SK-N-SH (cell line): ENCODE data around the gene ACVR1B. TPM values are rescaled to one million over a fixed set of nuclear protein-coding genes. Genes with fewer than 3 reads are reported as not detected.

Experiments used
- CTCF ChIA-PET: fragments of 300-600, 350-600 bp; formaldehyde crosslinking; extraction: SDS; loops from one replicate; lab custom pipeline; 2021; lab: Yijun Ruan, JAX
- POLR2A ChIA-PET: fragments of 350-600 bp; sonication (Branson Sonifier 250); formaldehyde crosslinking; extraction: SDS; loops from one replicate; lab custom pipeline; 2020; ENCODE audit warnings: antibody characterized with exemption, inconsistent platforms; lab: Yijun Ruan, JAX
- DNase-seq: peaks from one replicate; pipeline ENCODE4 v3.0.0; 2012
- H2AFZ ChIP-seq: fragments of 200-600 bp; sonication (generic); 2 replicates; pipeline ENCODE4 v1.8.1; 2016; ENCODE audit warnings: antibody characterized with exemption, mild to moderate bottlenecking, low read depth
- H3F3A ChIP-seq: fragments of 200-600 bp; sonication (generic); replicated peaks from 2 replicates; pipeline ENCODE3; 2016; ENCODE audit warnings: antibody characterized with exemption, mild to moderate bottlenecking; ENCODE audit not compliant: insufficient read depth
- H3K27ac ChIP-seq, 2 experiments: fragments of 200-500 bp in 1 of 2; fragments of 200-600 bp in 1 of 2; sonication (Bioruptor generic) in 1 of 2; sonication (generic), shearing (Covaris generic) in 1 of 2; 2 replicates each; pipeline versions ENCODE4 v1.5.1 to v1.6.1; 2014 to 2016; ENCODE audit warnings: low read depth in 2 of 2, inconsistent platforms in 1 of 2, low read length in 1 of 2, mild to moderate bottlenecking in 1 of 2, mixed read lengths in 1 of 2
- H3K27me3 ChIP-seq: fragments of 200-600 bp; sonication (generic), shearing (Covaris generic); 2 replicates; pipeline ENCODE4 v1.6.1; 2016; ENCODE audit warnings: mixed run types; ENCODE audit not compliant: insufficient read depth
- H3K36me3 ChIP-seq, 2 experiments: fragments of 200-500 bp in 1 of 2; fragments of 200-600 bp in 1 of 2; sonication (Bioruptor generic) in 1 of 2; sonication (generic) in 1 of 2; replicated peaks in 1 of 2; 2 replicates each; pipeline versions ENCODE3 to v1.5.1; 2014 to 2016; ENCODE audit warnings: low read length in 1 of 2, mild to moderate bottlenecking in 1 of 2; ENCODE audit not compliant: insufficient read depth in 2 of 2, control insufficient read depth in 1 of 2
- H3K4me1 ChIP-seq, 2 experiments: fragments of 200-500 bp in 1 of 2; fragments of 200-600 bp in 1 of 2; sonication (Bioruptor generic) in 1 of 2; sonication (generic), shearing (Covaris generic) in 1 of 2; 2 replicates each; pipeline versions ENCODE4 v1.5.1 to v1.6.1; 2014 to 2016; ENCODE audit warnings: low read depth in 1 of 2, low read length in 1 of 2, mixed run types in 1 of 2; ENCODE audit not compliant: insufficient read depth in 2 of 2, control insufficient read depth in 1 of 2
- H3K4me2 ChIP-seq: fragments of 200-600 bp; sonication (generic), shearing (Covaris generic); 2 replicates; pipeline ENCODE4 v1.6.1; 2017; ENCODE audit warnings: mixed run types
- H3K4me3 ChIP-seq, 2 experiments: fragments of 200-500 bp in 1 of 2; fragments of 200-600 bp in 1 of 2; sonication (Bioruptor generic) in 1 of 2; sonication (generic), shearing (Covaris generic) in 1 of 2; 2 replicates each; pipeline versions ENCODE4 v1.5.1 to v1.8.1; 2014 to 2016; ENCODE audit warnings: low read depth in 2 of 2, inconsistent platforms in 1 of 2, low read length in 1 of 2, mild to moderate bottlenecking in 1 of 2, mixed read lengths in 1 of 2, moderate library complexity in 1 of 2
- H3K79me2 ChIP-seq: fragments of 200-600 bp; sonication (generic); 2 replicates; pipeline ENCODE4 v1.8.1; 2017; ENCODE audit warnings: mild to moderate bottlenecking; ENCODE audit not compliant: insufficient read depth
- H3K9ac ChIP-seq: fragments of 200-600 bp; sonication (generic); 2 replicates; pipeline ENCODE4 v1.6.1; 2017; ENCODE audit warnings: mixed run types
- H3K9me2 ChIP-seq: fragments of 200-600 bp; sonication (generic); 2 replicates; pipeline ENCODE4 v1.6.1; 2017; ENCODE audit warnings: mixed run types
- H3K9me3 ChIP-seq: fragments of 200-600 bp; sonication (generic); 2 replicates; pipeline ENCODE4 v1.6.1; 2017; ENCODE audit warnings: mixed run types, mild to moderate bottlenecking, moderate library complexity
- H4K20me1 ChIP-seq: fragments of 200-600 bp; sonication (generic); 2 replicates; pipeline ENCODE4 v1.6.1; 2017; ENCODE audit warnings: mild to moderate bottlenecking, mixed run types; ENCODE audit not compliant: insufficient read depth
- CHD2 ChIP-seq: fragments of 150-350 bp; IDR thresholded peaks from 2 replicates; pipeline ENCODE4 v1.6.1; 2018; ENCODE audit warnings: low read length; ENCODE audit not compliant: partially characterized antibody
- CTCF ChIP-seq: fragments of 200-600 bp; sonication (generic); IDR thresholded peaks from 2 replicates; pipeline ENCODE4 v1.6.1; 2017; ENCODE audit warnings: antibody characterized with exemption, mild to moderate bottlenecking, moderate library complexity
- ELF1 ChIP-seq: IDR thresholded peaks from 2 replicates; pipeline ENCODE4 v1.4.0; 2012
- EP300 ChIP-seq, 2 experiments: IDR thresholded peaks; 2 replicates each; pipeline versions ENCODE4 v1.4.0 to v1.6.1; 2012; ENCODE audit warnings: borderline replicate concordance in 1 of 2, low read depth in 1 of 2, low read length in 1 of 2
- EZH2phosphoT487 ChIP-seq: fragments of 200-600 bp; sonication (generic); IDR thresholded peaks from 2 replicates; pipeline ENCODE4 v1.6.1; 2017; ENCODE audit warnings: low read depth, mixed run types, mild to moderate bottlenecking, antibody characterized with exemption, moderate library complexity, borderline replicate concordance
- GABPA ChIP-seq: IDR thresholded peaks from 2 replicates; pipeline ENCODE4 v1.4.0; 2012; ENCODE audit warnings: low read depth, mild to moderate bottlenecking
- JUND ChIP-seq: IDR thresholded peaks from 2 replicates; pipeline ENCODE4 v1.4.0; 2012
- MAX ChIP-seq: IDR thresholded peaks from 2 replicates; pipeline ENCODE4 v1.4.0; 2012; ENCODE audit warnings: low read depth
- NFIC ChIP-seq: IDR thresholded peaks from 2 replicates; pipeline ENCODE4 v1.4.0; 2012; ENCODE audit warnings: borderline replicate concordance
- NRF1 ChIP-seq: IDR thresholded peaks from 2 replicates; pipeline ENCODE4 v1.6.1; 2012; ENCODE audit warnings: low read depth, mild to moderate bottlenecking, low read length
- POLR2AphosphoS5 ChIP-seq: IDR thresholded peaks from 2 replicates; pipeline ENCODE4 v1.6.1; 2012; ENCODE audit warnings: low read depth, low read length
- RAD21 ChIP-seq: IDR thresholded peaks from 2 replicates; pipeline ENCODE4 v1.6.1; 2012; ENCODE audit warnings: mild to moderate bottlenecking, low read length
- RCOR1 ChIP-seq: fragments of 150-350 bp; IDR thresholded peaks from 2 replicates; pipeline ENCODE4 v1.6.1; 2017; ENCODE audit warnings: antibody characterized with exemption, low read length
- RFX5 ChIP-seq: IDR thresholded peaks from 2 replicates; pipeline ENCODE4 v1.6.1; 2012; ENCODE audit warnings: mild to moderate bottlenecking, improper control_type of control experiment, low read length
- SMC3 ChIP-seq: IDR thresholded peaks from 2 replicates; pipeline ENCODE4 v1.6.1; 2012; ENCODE audit warnings: low read depth, low read length, improper control_type of control experiment
- TCF12 ChIP-seq: IDR thresholded peaks from 2 replicates; pipeline ENCODE4 v1.4.0; 2012
- YY1 ChIP-seq: IDR thresholded peaks from 2 replicates; pipeline ENCODE4 v1.4.0; 2012; ENCODE audit warnings: low read depth, mild to moderate bottlenecking
- WGBS: methylation state at CpG from one replicate; pipeline ENCODE4 v1.1.6; 2017; ENCODE audit warnings: low lambda C conversion rate; 5-methylcytosine and 5-hydroxymethylcytosine counted together
- polyA plus RNA-seq, 3 experiments: library from polyadenylated mRNA; depleted of rRNA; stranded (reverse); fragments of >200 nt; gene quantifications; 2 replicates each; pipeline ENCODE4 v1.2.3, GENCODE V29; 2012
- TF ChIP-seq, protein P1 (sequence below): IDR thresholded peaks from 2 replicates; pipeline ENCODE4 v1.4.0; 2012; ENCODE audit warnings: low read depth, borderline replicate concordance
- TF ChIP-seq, protein P2 (sequence below): fragments of 150-350 bp; IDR thresholded peaks from 2 replicates; pipeline ENCODE4 v1.6.1; 2016; ENCODE audit warnings: mild to moderate bottlenecking, low read depth, low read length
- TF ChIP-seq, protein P3 (sequence below): IDR thresholded peaks from 2 replicates; pipeline ENCODE4; 2012

Gene ACVR1B
- polyA plus RNA-seq, 1 of the 3 experiments (the other 2 are of a cell fraction): 12.1 TPM

- Histone ChIP-seq H2AFZ (no peak overlapping the region), H4K20me1 (no peaks in the 10 kb centered on the region), H3K4me3 (no peak overlapping the region), H3K27ac (no peak overlapping the region), H3K9ac (no peak overlapping the region), H3F3A (peaks cover 8% of the 10 kb centered on the region), H3K4me2 (no peak overlapping the region), H3K27me3 (0 out of 2 replicates have a peak, but pooled peaks cover 9% of the 10 kb centered on the region), H3K9me3 (no peaks in the 10 kb centered on the region), H3K9me2 (no peaks in the 10 kb centered on the region), H3K36me3 (peaks cover 0 to 4% of the 10 kb centered on the region in 2 experiments), H3K79me2 (peaks cover 8% of the 10 kb centered on the region; the same call in 1 of the 2 replicates), H3K4me1 (peaks cover 6 to 10% of the 10 kb centered on the region in 2 experiments; a peak in 2 of 4 replicates)
- ChIA-PET POLR2A (no interaction called here), CTCF (interaction anchor here (1.1 to 1.9 kb wide), 2 partner anchors 15 to 53 kb away, joined by 3 to 6 read pairs; no protein-coding TSS in a partner anchor)
- 78% methylated on average over 8 of the region's 8 CpGs for WGBS
- TF ChIP-seq, protein P1, sequence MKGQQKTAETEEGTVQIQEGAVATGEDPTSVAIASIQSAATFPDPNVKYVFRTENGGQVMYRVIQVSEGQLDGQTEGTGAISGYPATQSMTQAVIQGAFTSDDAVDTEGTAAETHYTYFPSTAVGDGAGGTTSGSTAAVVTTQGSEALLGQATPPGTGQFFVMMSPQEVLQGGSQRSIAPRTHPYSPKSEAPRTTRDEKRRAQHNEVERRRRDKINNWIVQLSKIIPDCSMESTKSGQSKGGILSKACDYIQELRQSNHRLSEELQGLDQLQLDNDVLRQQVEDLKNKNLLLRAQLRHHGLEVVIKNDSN: no peak
- TF ChIP-seq GABPA (no peak), RCOR1 (no peak), MAX (no peak), POLR2AphosphoS5 (no peak), JUND (no peak), NFIC (no peak), TCF12 (no peak), CTCF (no peak), ELF1 (no peak), RAD21 (no peak), EZH2phosphoT487 (no peak), SMC3 (no peak), CHD2 (no peak), YY1 (no peak), RFX5 (no peak), EP300 (IDR thresholded peaks at IDR 0.05; ENCODE audit: borderline replicate concordance in 1 of 2, low read depth in 1 of 2, low read length in 1 of 2) (no peak), NRF1 (no peak)
- TF ChIP-seq, protein P2, sequence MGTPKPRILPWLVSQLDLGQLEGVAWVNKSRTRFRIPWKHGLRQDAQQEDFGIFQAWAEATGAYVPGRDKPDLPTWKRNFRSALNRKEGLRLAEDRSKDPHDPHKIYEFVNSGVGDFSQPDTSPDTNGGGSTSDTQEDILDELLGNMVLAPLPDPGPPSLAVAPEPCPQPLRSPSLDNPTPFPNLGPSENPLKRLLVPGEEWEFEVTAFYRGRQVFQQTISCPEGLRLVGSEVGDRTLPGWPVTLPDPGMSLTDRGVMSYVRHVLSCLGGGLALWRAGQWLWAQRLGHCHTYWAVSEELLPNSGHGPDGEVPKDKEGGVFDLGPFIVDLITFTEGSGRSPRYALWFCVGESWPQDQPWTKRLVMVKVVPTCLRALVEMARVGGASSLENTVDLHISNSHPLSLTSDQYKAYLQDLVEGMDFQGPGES: no peak
- TF ChIP-seq, protein P3, sequence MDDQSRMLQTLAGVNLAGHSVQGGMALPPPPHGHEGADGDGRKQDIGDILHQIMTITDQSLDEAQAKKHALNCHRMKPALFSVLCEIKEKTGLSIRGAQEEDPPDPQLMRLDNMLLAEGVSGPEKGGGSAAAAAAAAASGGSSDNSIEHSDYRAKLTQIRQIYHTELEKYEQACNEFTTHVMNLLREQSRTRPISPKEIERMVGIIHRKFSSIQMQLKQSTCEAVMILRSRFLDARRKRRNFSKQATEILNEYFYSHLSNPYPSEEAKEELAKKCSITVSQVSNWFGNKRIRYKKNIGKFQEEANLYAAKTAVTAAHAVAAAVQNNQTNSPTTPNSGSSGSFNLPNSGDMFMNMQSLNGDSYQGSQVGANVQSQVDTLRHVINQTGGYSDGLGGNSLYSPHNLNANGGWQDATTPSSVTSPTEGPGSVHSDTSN: no peak
- no peak for DNase-seq
Observed at GRCh38 chr12:51947246-51947996, 4.1 kb upstream of the ACVR1B start.
